ENCODE results near the gene POC1A.
"Not testable (repeated sequence)": the region's sequence is repeated elsewhere in the genome, so short reads cannot be mapped to it uniquely, and the experiment has no call there.

The POC1A gene

DNA sequence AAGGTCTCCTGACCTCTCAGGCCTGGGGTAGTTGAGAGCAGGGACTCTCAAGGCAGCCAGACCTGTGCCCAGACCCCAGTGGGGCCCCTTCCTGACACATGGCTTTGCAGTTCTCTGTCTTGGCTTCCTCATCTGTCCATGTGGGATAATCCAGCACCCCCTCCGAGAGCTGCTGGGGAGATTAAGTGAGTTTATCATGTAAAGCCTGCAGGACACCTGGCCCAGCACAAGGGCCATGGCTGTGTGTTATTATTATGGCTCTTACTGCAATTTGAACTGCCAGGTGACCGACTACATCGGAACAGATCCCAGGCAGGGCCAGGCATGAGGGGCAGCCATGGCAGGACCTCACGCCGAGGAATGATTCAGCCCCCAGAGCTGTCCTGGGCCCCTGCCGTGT, 110.5 kb downstream of the POC1A start:
- no peak overlapping the region for H3K4me3 ChIP-seq (ENCODE audit: low read depth in 1 of 5, low read length in 5 of 5)
- H3K36me3 ChIP-seq (ENCODE audit: control insufficient read depth in 5 of 5, insufficient read depth in 5 of 5, low read length in 5 of 5), result peaks cover 0 to 11% (median 4%) of the 10 kb centered on the region in 5 donors
- peaks cover 0 to 9% (median 5%) of the 10 kb centered on the region in 5 donors for H3K27me3 ChIP-seq (ENCODE audit: control insufficient read depth in 5 of 5, insufficient read depth in 4 of 5, low read length in 5 of 5)
- H3K4me1 ChIP-seq (ENCODE audit: control insufficient read depth in 5 of 5, insufficient read depth in 5 of 5, low read length in 5 of 5), result peaks cover 0 to 41% (median 6%) of the 10 kb centered on the region in 5 donors
- H3K27ac ChIP-seq (ENCODE audit: low read depth, low read length), result no peak overlapping the region
- H3K9me3 ChIP-seq (ENCODE audit: control insufficient read depth in 5 of 5, low read length in 5 of 5), result no peaks in the 10 kb centered on the region
- no peak overlapping the region for H3K9ac ChIP-seq (ENCODE audit: low read length in 5 of 5)

DNA sequence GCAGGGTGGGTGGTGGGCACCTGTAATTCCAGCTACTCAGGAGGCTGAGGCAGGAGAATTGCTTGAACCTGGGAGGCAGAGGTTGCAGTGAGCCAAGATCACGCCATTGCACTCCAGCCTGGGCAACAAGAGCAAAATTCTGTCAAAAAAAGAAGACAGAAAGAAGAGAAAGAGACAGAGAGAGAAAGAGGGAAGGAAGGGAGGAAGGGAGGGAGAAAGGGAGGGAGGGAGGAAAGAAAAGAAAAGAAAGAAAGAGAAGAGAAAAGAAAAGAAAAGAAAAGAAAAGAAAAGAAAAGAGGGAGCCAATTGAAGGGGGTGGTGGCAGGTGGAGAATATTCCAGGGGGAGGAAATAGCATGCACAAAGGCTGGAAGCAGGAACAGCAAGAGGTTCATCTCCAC, 111.2 kb downstream of the POC1A start:
- H3K9me3 ChIP-seq (ENCODE audit: control insufficient read depth in 5 of 5, low read length in 5 of 5); H3K9ac ChIP-seq (ENCODE audit: low read length in 5 of 5); H3K27ac ChIP-seq (ENCODE audit: low read depth, low read length); H3K4me3 ChIP-seq (ENCODE audit: low read depth in 1 of 5, low read length in 5 of 5); H3K36me3 ChIP-seq (ENCODE audit: control insufficient read depth in 5 of 5, insufficient read depth in 5 of 5, low read length in 5 of 5); H3K27me3 ChIP-seq (ENCODE audit: control insufficient read depth in 5 of 5, insufficient read depth in 4 of 5, low read length in 5 of 5): not testable (repeated sequence)
- peaks cover 0 to 35% (median 6%) of the 10 kb centered on the region in 5 donors for H3K4me1 ChIP-seq (ENCODE audit: control insufficient read depth in 5 of 5, insufficient read depth in 5 of 5, low read length in 5 of 5)

DNA sequence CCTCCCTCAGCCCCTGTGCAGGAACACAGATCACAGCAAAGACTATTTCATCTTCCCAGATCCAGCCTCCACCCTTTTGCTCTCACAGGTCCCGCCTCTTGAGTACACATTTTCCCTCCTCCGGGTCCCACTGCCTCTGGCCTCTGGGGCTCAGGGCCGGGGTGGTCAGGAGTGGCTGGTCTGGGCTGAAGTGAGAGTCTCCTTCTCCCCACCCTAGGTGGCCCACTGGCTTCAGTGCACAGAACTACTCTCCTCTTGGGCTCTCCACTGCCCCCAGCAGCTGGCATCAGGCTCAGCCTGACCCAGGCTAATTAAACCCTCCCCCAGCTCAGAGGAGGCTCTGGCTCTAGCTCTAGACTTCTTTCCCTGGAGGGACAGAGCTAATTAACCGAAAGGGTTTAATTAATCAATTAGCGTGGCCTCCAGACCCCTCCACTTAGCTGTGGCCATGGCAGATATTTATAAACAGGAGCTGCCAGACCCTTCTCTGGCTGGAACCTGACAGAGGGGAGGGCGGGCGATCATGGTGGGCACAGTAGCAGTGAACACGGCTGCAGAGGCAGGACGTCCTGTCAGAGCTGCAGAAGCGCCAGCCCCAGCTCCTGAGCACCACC, 113.0 kb downstream of the POC1A start:
- Histone ChIP-seq H3K9me3 (ENCODE audit: control insufficient read depth in 5 of 5, low read length in 5 of 5) (no peaks in the 10 kb centered on the region), H3K36me3 (ENCODE audit: control insufficient read depth in 5 of 5, insufficient read depth in 5 of 5, low read length in 5 of 5) (no peaks in the 10 kb centered on the region), H3K9ac (ENCODE audit: low read length in 5 of 5) (no peak overlapping the region), H3K27me3 (ENCODE audit: control insufficient read depth in 5 of 5, insufficient read depth in 4 of 5, low read length in 5 of 5) (peaks cover 0 to 9% (median 5%) of the 10 kb centered on the region in 5 donors), H3K4me1 (ENCODE audit: control insufficient read depth in 5 of 5, insufficient read depth in 5 of 5, low read length in 5 of 5) (peaks cover 0 to 18% (median 2%) of the 10 kb centered on the region in 5 donors), H3K27ac (ENCODE audit: low read depth, low read length) (no peak overlapping the region), H3K4me3 (ENCODE audit: low read depth in 1 of 5, low read length in 5 of 5) (no peak overlapping the region)

DNA sequence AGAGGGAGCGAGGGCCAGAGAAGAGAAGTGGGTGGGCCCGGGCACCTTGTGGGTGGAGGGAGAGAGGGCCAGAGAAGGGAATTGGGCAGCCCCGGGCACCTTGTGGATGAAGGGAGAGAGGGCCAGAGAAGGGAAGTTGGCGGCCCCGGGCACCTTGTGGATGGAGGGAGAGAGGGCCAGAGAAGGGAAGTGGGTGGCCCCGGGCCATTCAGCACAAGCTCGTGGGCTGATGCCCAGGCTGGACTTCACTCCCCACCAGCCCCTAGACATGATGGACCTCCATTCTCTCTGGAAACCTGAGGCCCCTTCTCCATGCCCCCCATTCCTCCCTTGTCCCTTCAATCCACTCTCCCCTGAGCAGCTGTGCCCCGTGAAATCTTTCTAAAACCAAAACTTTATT, 113.6 kb downstream of the POC1A start:
- no peak overlapping the region for H3K9ac ChIP-seq (ENCODE audit: low read length in 5 of 5)

DNA sequence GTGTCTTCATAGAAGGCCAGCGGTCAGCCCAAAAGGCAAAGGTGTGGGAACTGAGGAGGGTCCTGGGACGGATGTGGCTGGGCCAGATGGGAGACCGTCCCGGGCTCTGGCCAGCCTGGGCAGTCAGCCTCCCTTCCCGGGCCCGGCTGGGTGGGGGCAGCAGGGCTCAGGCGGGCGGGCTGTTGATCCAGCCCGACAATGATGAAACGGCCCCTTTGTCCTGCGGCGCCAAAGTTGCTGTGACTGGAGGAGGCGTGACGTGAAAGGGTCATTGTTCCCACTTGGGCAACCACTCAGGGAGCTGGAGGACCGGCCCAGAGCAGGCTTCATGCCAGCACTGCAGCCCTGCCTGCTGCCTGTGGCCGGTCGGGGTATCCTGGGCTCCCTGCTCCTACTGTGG, 114.4 kb downstream of the POC1A start:
- Histone ChIP-seq H3K36me3 (ENCODE audit: control insufficient read depth in 5 of 5, insufficient read depth in 5 of 5, low read length in 5 of 5) (no peaks in the 10 kb centered on the region), H3K9ac (ENCODE audit: low read length in 5 of 5) (peak overlapping the region in 1 of 5 donors; percentile 41), H3K27me3 (ENCODE audit: control insufficient read depth in 5 of 5, insufficient read depth in 4 of 5, low read length in 5 of 5) (peaks cover 0 to 9% (median 5%) of the 10 kb centered on the region in 5 donors), H3K9me3 (ENCODE audit: control insufficient read depth in 5 of 5, low read length in 5 of 5) (no peaks in the 10 kb centered on the region), H3K4me3 (ENCODE audit: low read depth in 1 of 5, low read length in 5 of 5) (no peak overlapping the region), H3K27ac (ENCODE audit: low read depth, low read length) (no peak overlapping the region), H3K4me1 (ENCODE audit: control insufficient read depth in 5 of 5, insufficient read depth in 5 of 5, low read length in 5 of 5) (peaks cover 0 to 16% (median 2%) of the 10 kb centered on the region in 5 donors)

More for the DNA sequence above, 113.6 kb downstream of the POC1A start:
- H3K9me3 ChIP-seq (ENCODE audit: control insufficient read depth in 5 of 5, low read length in 5 of 5), result no peaks in the 10 kb centered on the region
- H3K27me3 ChIP-seq (ENCODE audit: control insufficient read depth in 5 of 5, insufficient read depth in 4 of 5, low read length in 5 of 5), result peaks cover 0 to 9% (median 5%) of the 10 kb centered on the region in 5 donors
- H3K36me3 ChIP-seq (ENCODE audit: control insufficient read depth in 5 of 5, insufficient read depth in 5 of 5, low read length in 5 of 5), result no peaks in the 10 kb centered on the region
- no peak overlapping the region for H3K4me3 ChIP-seq (ENCODE audit: low read depth in 1 of 5, low read length in 5 of 5)
- H3K4me1 ChIP-seq (ENCODE audit: control insufficient read depth in 5 of 5, insufficient read depth in 5 of 5, low read length in 5 of 5), result peaks cover 0 to 16% (median 2%) of the 10 kb centered on the region in 5 donors
- no peak overlapping the region for H3K27ac ChIP-seq (ENCODE audit: low read depth, low read length)

DNA sequence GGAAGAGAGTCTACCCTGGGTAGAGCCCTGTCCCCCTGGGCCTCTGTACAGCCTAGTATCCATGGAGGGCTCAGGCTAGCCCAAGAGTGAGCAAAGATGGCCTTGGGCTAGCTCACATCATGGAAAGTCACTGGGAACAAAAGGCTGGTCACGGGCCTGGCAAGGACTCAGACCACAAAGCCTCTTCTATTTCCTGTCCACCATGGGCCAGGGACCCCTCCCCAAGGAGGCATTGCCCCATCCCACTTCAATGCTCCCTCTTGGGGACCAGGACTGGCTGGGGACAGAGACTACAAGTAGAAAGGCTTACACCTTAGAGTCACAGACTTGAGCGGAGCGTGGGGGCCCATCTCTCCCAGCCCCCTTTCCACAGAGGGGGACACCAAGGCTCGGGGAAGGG, 114.8 kb downstream of the POC1A start:
- no peak overlapping the region for H3K27ac ChIP-seq (ENCODE audit: low read depth, low read length)
- peaks cover 0 to 9% (median 5%) of the 10 kb centered on the region in 5 donors for H3K27me3 ChIP-seq (ENCODE audit: control insufficient read depth in 5 of 5, insufficient read depth in 4 of 5, low read length in 5 of 5)
- H3K9ac ChIP-seq (ENCODE audit: low read length in 5 of 5), result peak overlapping the region in 1 of 5 donors; percentile 41

DNA sequence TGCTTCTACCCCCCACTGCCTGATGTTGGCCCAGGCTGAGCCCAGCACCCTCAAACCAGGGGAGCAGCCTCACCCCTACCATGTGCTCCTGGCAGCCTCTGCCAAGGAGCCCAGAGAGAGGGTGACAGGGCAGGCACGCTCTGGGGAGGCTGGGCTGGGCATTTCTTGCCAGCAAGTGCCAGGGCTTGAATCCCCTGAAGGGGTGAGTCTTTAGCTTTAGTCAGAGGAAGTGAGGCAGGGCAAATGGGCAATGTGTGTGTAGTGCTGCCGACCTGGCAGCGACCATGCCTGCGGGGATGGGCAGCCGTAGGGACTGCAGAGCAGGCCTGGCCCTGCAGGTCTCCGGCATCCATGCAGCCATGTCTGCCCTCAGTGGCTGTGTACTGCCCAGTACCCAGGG, 116.0 kb downstream of the POC1A start:
- Histone ChIP-seq H3K36me3 (ENCODE audit: control insufficient read depth in 5 of 5, insufficient read depth in 5 of 5, low read length in 5 of 5) (no peaks in the 10 kb centered on the region), H3K4me1 (ENCODE audit: control insufficient read depth in 5 of 5, insufficient read depth in 5 of 5, low read length in 5 of 5) (peaks cover 0 to 16% (median 2%) of the 10 kb centered on the region in 5 donors), H3K4me3 (ENCODE audit: low read depth in 1 of 5, low read length in 5 of 5) (no peak overlapping the region), H3K27ac (ENCODE audit: low read depth, low read length) (no peak overlapping the region), H3K9me3 (ENCODE audit: control insufficient read depth in 5 of 5, low read length in 5 of 5) (no peaks in the 10 kb centered on the region), H3K9ac (ENCODE audit: low read length in 5 of 5) (no peak overlapping the region), H3K27me3 (ENCODE audit: control insufficient read depth in 5 of 5, insufficient read depth in 4 of 5, low read length in 5 of 5) (peaks cover 0 to 9% (median 5%) of the 10 kb centered on the region in 5 donors)

More for the DNA sequence above, 114.8 kb downstream of the POC1A start:
- H3K9me3 ChIP-seq (ENCODE audit: control insufficient read depth in 5 of 5, low read length in 5 of 5), result no peaks in the 10 kb centered on the region
- peaks cover 0 to 16% (median 2%) of the 10 kb centered on the region in 5 donors for H3K4me1 ChIP-seq (ENCODE audit: control insufficient read depth in 5 of 5, insufficient read depth in 5 of 5, low read length in 5 of 5)
- H3K36me3 ChIP-seq (ENCODE audit: control insufficient read depth in 5 of 5, insufficient read depth in 5 of 5, low read length in 5 of 5), result no peaks in the 10 kb centered on the region
- no peak overlapping the region for H3K4me3 ChIP-seq (ENCODE audit: low read depth in 1 of 5, low read length in 5 of 5)

DNA sequence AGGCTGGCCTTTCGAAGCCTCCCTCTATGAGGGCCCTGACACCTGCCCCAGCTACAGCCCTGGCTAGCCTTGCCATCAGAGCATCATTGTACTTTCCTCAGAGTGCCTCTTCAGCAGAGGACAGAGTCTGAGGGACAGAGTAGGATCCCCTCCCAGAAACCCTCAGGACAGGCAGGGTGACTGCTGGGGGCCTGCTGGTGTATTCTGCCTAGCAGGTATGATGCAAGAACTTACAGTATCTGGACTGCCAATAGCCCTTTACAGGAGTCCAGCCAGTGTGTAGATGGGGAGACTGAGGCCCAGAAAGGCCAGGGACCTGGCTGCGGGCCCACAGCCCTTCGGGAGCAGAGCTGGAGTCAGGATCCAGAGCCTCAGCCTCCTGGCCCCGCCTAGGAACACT, 116.9 kb downstream of the POC1A start:
- Histone ChIP-seq H3K27me3 (ENCODE audit: control insufficient read depth in 5 of 5, insufficient read depth in 4 of 5, low read length in 5 of 5) (peaks cover 0 to 9% (median 5%) of the 10 kb centered on the region in 5 donors), H3K9me3 (ENCODE audit: control insufficient read depth in 5 of 5, low read length in 5 of 5) (no peaks in the 10 kb centered on the region), H3K4me3 (ENCODE audit: low read depth in 1 of 5, low read length in 5 of 5) (no peak overlapping the region), H3K36me3 (ENCODE audit: control insufficient read depth in 5 of 5, insufficient read depth in 5 of 5, low read length in 5 of 5) (no peaks in the 10 kb centered on the region), H3K27ac (ENCODE audit: low read depth, low read length) (no peak overlapping the region), H3K4me1 (ENCODE audit: control insufficient read depth in 5 of 5, insufficient read depth in 5 of 5, low read length in 5 of 5) (peaks cover 0 to 16% (median 2%) of the 10 kb centered on the region in 5 donors), H3K9ac (ENCODE audit: low read length in 5 of 5) (no peak overlapping the region)

DNA sequence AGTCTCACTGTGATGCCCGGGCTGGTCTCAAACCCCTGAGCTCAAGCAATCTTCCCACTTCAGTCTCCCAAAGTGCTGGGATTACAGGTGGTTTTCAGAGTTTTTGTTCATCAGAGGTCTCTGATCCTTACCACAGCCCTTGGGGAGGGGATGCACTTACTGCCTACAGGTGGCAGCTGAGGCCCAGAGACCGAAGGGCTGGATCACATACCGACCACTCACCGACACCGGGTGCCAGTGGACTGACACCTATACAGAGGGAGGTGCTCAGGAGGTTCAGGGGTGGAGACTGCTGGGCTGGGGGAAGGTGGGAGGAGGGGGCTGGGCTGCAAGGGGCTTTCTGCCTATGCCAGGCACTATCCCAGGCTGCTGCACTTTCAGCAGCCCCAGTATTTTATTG, 117.4 kb downstream of the POC1A start:
- Histone ChIP-seq H3K36me3 (ENCODE audit: control insufficient read depth in 5 of 5, insufficient read depth in 5 of 5, low read length in 5 of 5) (no peaks in the 10 kb centered on the region), H3K4me3 (ENCODE audit: low read depth in 1 of 5, low read length in 5 of 5) (no peak overlapping the region), H3K9ac (ENCODE audit: low read length in 5 of 5) (no peak overlapping the region), H3K27ac (ENCODE audit: low read depth, low read length) (no peak overlapping the region), H3K9me3 (ENCODE audit: control insufficient read depth in 5 of 5, low read length in 5 of 5) (no peaks in the 10 kb centered on the region), H3K4me1 (ENCODE audit: control insufficient read depth in 5 of 5, insufficient read depth in 5 of 5, low read length in 5 of 5) (peaks cover 0 to 16% (median 2%) of the 10 kb centered on the region in 5 donors), H3K27me3 (ENCODE audit: control insufficient read depth in 5 of 5, insufficient read depth in 4 of 5, low read length in 5 of 5) (peaks cover 0 to 9% (median 5%) of the 10 kb centered on the region in 5 donors)

DNA sequence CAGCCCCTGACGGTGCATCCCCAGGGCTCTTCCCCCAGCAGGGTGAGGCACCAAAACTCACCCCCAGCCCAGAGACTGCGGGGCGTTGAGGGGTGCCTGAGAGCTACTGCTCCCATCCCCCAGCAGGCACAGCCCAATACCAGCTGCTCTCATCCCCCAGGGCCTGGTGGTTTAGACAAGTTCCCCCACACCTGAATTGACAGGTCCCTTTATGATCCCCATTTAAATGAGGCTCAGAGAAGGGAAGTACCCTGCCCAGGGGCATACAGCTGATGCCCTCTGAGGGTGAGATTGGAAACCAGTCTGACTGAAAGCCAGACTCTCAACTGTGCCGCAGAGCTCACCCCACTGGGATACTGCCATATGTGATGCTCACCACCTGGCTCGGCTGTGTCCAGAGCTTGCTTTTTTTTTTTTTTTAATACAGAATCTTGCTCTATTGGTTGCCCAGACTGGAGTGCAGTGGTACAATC, 118.0 kb downstream of the POC1A start:
- no peak overlapping the region for H3K9ac ChIP-seq (ENCODE audit: low read length in 5 of 5)
- H3K27ac ChIP-seq (ENCODE audit: low read depth, low read length), result no peak overlapping the region
- no peaks in the 10 kb centered on the region for H3K9me3 ChIP-seq (ENCODE audit: control insufficient read depth in 5 of 5, low read length in 5 of 5)
- H3K4me1 ChIP-seq (ENCODE audit: control insufficient read depth in 5 of 5, insufficient read depth in 5 of 5, low read length in 5 of 5), result peaks cover 0 to 16% (median 2%) of the 10 kb centered on the region in 5 donors
- peaks cover 0 to 9% (median 5%) of the 10 kb centered on the region in 5 donors for H3K27me3 ChIP-seq (ENCODE audit: control insufficient read depth in 5 of 5, insufficient read depth in 4 of 5, low read length in 5 of 5)
- H3K4me3 ChIP-seq (ENCODE audit: low read depth in 1 of 5, low read length in 5 of 5), result no peak overlapping the region
- H3K36me3 ChIP-seq (ENCODE audit: control insufficient read depth in 5 of 5, insufficient read depth in 5 of 5, low read length in 5 of 5), result no peaks in the 10 kb centered on the region

Measured in subcutaneous abdominal adipose tissue (tissue), 5 donors.